Liver (tissue), 3 donors: Measurements from ENCODE around the gene PLEKHA7.

Source experiments
- EGR1 ChIP-seq, 2 donors: IDR thresholded peaks; 2 replicates each; pipeline ENCODE4 v1.6.1; 2016 to 2018; ENCODE audit warnings: antibody characterized with exemption in 2 of 2, low read depth in 2 of 2
- FOXA1 ChIP-seq: IDR thresholded peaks from 2 replicates; pipeline ENCODE4 v1.6.1; 2016; ENCODE audit warnings: antibody characterized with exemption
- GABPA ChIP-seq, 2 donors: IDR thresholded peaks in 1 of 2; conservative IDR thresholded peaks in 1 of 2; 2 replicates each; pipeline ENCODE4 v1.6.1; 2016; ENCODE audit warnings: antibody characterized with exemption in 2 of 2, mild to moderate bottlenecking in 1 of 2, moderate library complexity in 1 of 2
- HNF4A ChIP-seq, 2 donors: conservative IDR thresholded peaks; 2 replicates each; pipeline ENCODE4 v1.6.1; 2016; ENCODE audit warnings: antibody characterized with exemption in 2 of 2, mild to moderate bottlenecking in 2 of 2
- HNF4G ChIP-seq: IDR thresholded peaks from 2 replicates; pipeline ENCODE4 v1.6.1; 2016; ENCODE audit warnings: antibody characterized with exemption
- MAX ChIP-seq: IDR thresholded peaks from 2 replicates; pipeline ENCODE4 v1.6.1; 2016; ENCODE audit warnings: antibody characterized with exemption
- RAD21 ChIP-seq, 2 donors: IDR thresholded peaks; 2 replicates each; pipeline ENCODE4 v1.6.1; 2016; ENCODE audit warnings: antibody characterized with exemption in 2 of 2, mild to moderate bottlenecking in 2 of 2
- REST ChIP-seq: IDR thresholded peaks from 2 replicates; pipeline ENCODE4 v1.6.1; 2016; ENCODE audit warnings: antibody characterized with exemption, mild to moderate bottlenecking
- SP1 ChIP-seq: IDR thresholded peaks from 2 replicates; pipeline ENCODE4 v1.6.1; 2018; ENCODE audit warnings: antibody characterized with exemption, mild to moderate bottlenecking
- TAF1 ChIP-seq: conservative IDR thresholded peaks from 2 replicates; pipeline ENCODE4 v1.6.1; 2016; ENCODE audit warnings: antibody characterized with exemption, mild to moderate bottlenecking
- YY1 ChIP-seq: IDR thresholded peaks from 2 replicates; pipeline ENCODE4 v1.6.1; 2016; ENCODE audit warnings: antibody characterized with exemption, mild to moderate bottlenecking
- ZBTB33 ChIP-seq: IDR thresholded peaks from 2 replicates; pipeline ENCODE4 v1.6.1; 2016; ENCODE audit warnings: antibody characterized with exemption
- TF ChIP-seq, protein P1 (sequence below): fragments of 150-350 bp; IDR thresholded peaks from 2 replicates; pipeline ENCODE4 v1.5.1; 2017; ENCODE audit warnings: improper control_type of control experiment, low read depth, low read length; ENCODE audit not compliant: missing input control
- TF ChIP-seq, protein P2 (sequence below): IDR thresholded peaks from 2 replicates; pipeline ENCODE4 v1.6.1; 2016; ENCODE audit warnings: antibody characterized with exemption
- donor health status: healthy.
- donor health status: healthy.

GRCh38 chr11:16880184-16880801 lies 133.9 kb downstream of the PLEKHA7 start:
- TF ChIP-seq, protein P1, sequence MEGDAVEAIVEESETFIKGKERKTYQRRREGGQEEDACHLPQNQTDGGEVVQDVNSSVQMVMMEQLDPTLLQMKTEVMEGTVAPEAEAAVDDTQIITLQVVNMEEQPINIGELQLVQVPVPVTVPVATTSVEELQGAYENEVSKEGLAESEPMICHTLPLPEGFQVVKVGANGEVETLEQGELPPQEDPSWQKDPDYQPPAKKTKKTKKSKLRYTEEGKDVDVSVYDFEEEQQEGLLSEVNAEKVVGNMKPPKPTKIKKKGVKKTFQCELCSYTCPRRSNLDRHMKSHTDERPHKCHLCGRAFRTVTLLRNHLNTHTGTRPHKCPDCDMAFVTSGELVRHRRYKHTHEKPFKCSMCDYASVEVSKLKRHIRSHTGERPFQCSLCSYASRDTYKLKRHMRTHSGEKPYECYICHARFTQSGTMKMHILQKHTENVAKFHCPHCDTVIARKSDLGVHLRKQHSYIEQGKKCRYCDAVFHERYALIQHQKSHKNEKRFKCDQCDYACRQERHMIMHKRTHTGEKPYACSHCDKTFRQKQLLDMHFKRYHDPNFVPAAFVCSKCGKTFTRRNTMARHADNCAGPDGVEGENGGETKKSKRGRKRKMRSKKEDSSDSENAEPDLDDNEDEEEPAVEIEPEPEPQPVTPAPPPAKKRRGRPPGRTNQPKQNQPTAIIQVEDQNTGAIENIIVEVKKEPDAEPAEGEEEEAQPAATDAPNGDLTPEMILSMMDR: no peak
- TF ChIP-seq RAD21 (IDR thresholded peaks at IDR 0.05): no peak
- no peak for TF ChIP-seq YY1
- no peak for TF ChIP-seq REST
- TF ChIP-seq ZBTB33: no peak
- no peak for TF ChIP-seq TAF1
- no peak for TF ChIP-seq MAX
- TF ChIP-seq GABPA (IDR thresholded peaks at IDR 0.05 in 1 of 2, conservative IDR thresholded peaks at IDR 0.05 in 1 of 2): no peak
- TF ChIP-seq EGR1 (IDR thresholded peaks at IDR 0.05; ENCODE audit: low read depth in 2 of 2): no peak
- no peak for TF ChIP-seq HNF4G
- TF ChIP-seq, protein P2, sequence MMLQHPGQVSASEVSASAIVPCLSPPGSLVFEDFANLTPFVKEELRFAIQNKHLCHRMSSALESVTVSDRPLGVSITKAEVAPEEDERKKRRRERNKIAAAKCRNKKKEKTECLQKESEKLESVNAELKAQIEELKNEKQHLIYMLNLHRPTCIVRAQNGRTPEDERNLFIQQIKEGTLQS: no peak
- TF ChIP-seq HNF4A (conservative IDR thresholded peaks at IDR 0.05): no peak
- no peak for TF ChIP-seq FOXA1
- no peak for TF ChIP-seq SP1
